Measurements from ENCODE around the gene GSTM1.

GSTM1 gene

GRCh38 chr1:109655615-109656519 is 31.8 kb upstream of the GSTM1 start, which contains the start of gene GSTM4:
Gene GSTM4 (plus strand): TSS chr1:109656099. CDS start chr1:109656390, 291 bp downstream.
- no peaks in the 10 kb centered on the region for H3K9me3 ChIP-seq (ENCODE audit: severe bottlenecking)
- ATAC-seq (ENCODE audit: low read depth): peak; percentile 82
- no peak for TF ChIP-seq CTCF (IDR thresholded peaks at IDR 0.05; ENCODE audit: poor library complexity, severe bottlenecking)
- H3K36me3 ChIP-seq (ENCODE audit: low read depth): no peaks in the 10 kb centered on the region
- H3K4me3 ChIP-seq (ENCODE audit: severe bottlenecking): peak within 1 kb of the TSS; percentile 50
- DNase-seq (ENCODE audit: low spot score): no peak
- H3K27ac ChIP-seq (ENCODE audit: poor library complexity, severe bottlenecking): no peak within 1 kb of the TSS
- no peaks in the 10 kb centered on the region for H3K27me3 ChIP-seq (ENCODE audit: insufficient read depth, poor library complexity, severe bottlenecking)
- peaks cover 30% of the 10 kb centered on the region for H3K4me1 ChIP-seq (ENCODE audit: insufficient read depth, poor library complexity, severe bottlenecking)

GRCh38 chr1:109657395-109657794 is 30.2 kb upstream of the GSTM1 start:
- Histone ChIP-seq H3K9me3 (ENCODE audit: severe bottlenecking) (no peaks in the 10 kb centered on the region), H3K4me3 (ENCODE audit: severe bottlenecking) (no peak overlapping the region), H3K36me3 (ENCODE audit: low read depth) (no peaks in the 10 kb centered on the region), H3K4me1 (ENCODE audit: insufficient read depth, poor library complexity, severe bottlenecking) (peaks cover 20% of the 10 kb centered on the region), H3K27ac (ENCODE audit: poor library complexity, severe bottlenecking) (no peak overlapping the region), H3K27me3 (ENCODE audit: insufficient read depth, poor library complexity, severe bottlenecking) (no peaks in the 10 kb centered on the region)
- no peak for TF ChIP-seq CTCF (IDR thresholded peaks at IDR 0.05; ENCODE audit: poor library complexity, severe bottlenecking)
- ATAC-seq (ENCODE audit: low read depth): no peak
- DNase-seq (ENCODE audit: low spot score): no peak

- peaks cover 15% of the 10 kb centered on the region for H3K4me1 ChIP-seq (ENCODE audit: insufficient read depth, poor library complexity, severe bottlenecking)
- TF ChIP-seq CTCF (IDR thresholded peaks at IDR 0.05; ENCODE audit: poor library complexity, severe bottlenecking): no peak
- H3K36me3 ChIP-seq (ENCODE audit: low read depth): no peaks in the 10 kb centered on the region
- no peaks in the 10 kb centered on the region for H3K27me3 ChIP-seq (ENCODE audit: insufficient read depth, poor library complexity, severe bottlenecking)
- no peak overlapping the region for H3K4me3 ChIP-seq (ENCODE audit: severe bottlenecking)
- no peaks in the 10 kb centered on the region for H3K9me3 ChIP-seq (ENCODE audit: severe bottlenecking)
- H3K27ac ChIP-seq (ENCODE audit: poor library complexity, severe bottlenecking): no peak overlapping the region
- DNase-seq (ENCODE audit: low spot score): no peak
- no peak for ATAC-seq (ENCODE audit: low read depth)
These were observed 29.6 kb upstream of the GSTM1 start for GRCh38 chr1:109657970-109658369.

GRCh38 chr1:109658533-109659042 is 29.0 kb upstream of the GSTM1 start:
- DNase-seq (ENCODE audit: low spot score): no peak
- no peak overlapping the region for H3K27ac ChIP-seq (ENCODE audit: poor library complexity, severe bottlenecking)
- peaks cover 8% of the 10 kb centered on the region for H3K4me1 ChIP-seq (ENCODE audit: insufficient read depth, poor library complexity, severe bottlenecking)
- H3K27me3 ChIP-seq (ENCODE audit: insufficient read depth, poor library complexity, severe bottlenecking): no peaks in the 10 kb centered on the region
- no peak overlapping the region for H3K4me3 ChIP-seq (ENCODE audit: severe bottlenecking)
- no peaks in the 10 kb centered on the region for H3K9me3 ChIP-seq (ENCODE audit: severe bottlenecking)
- TF ChIP-seq CTCF (IDR thresholded peaks at IDR 0.05; ENCODE audit: poor library complexity, severe bottlenecking): no peak
- H3K36me3 ChIP-seq (ENCODE audit: low read depth): no peaks in the 10 kb centered on the region
- no peak for ATAC-seq (ENCODE audit: low read depth)

- no peak for DNase-seq (ENCODE audit: low spot score)
- no peak for ATAC-seq (ENCODE audit: low read depth)
- no peaks in the 10 kb centered on the region for H3K36me3 ChIP-seq (ENCODE audit: low read depth)
- H3K4me1 ChIP-seq (ENCODE audit: insufficient read depth, poor library complexity, severe bottlenecking): peaks cover 10% of the 10 kb centered on the region
- H3K27me3 ChIP-seq (ENCODE audit: insufficient read depth, poor library complexity, severe bottlenecking): no peaks in the 10 kb centered on the region
- H3K9me3 ChIP-seq (ENCODE audit: severe bottlenecking): no peaks in the 10 kb centered on the region
- no peak overlapping the region for H3K4me3 ChIP-seq (ENCODE audit: severe bottlenecking)
- H3K27ac ChIP-seq (ENCODE audit: poor library complexity, severe bottlenecking): no peak overlapping the region
- no peak for TF ChIP-seq CTCF (IDR thresholded peaks at IDR 0.05; ENCODE audit: poor library complexity, severe bottlenecking)
These were observed 28.5 kb upstream of the GSTM1 start for GRCh38 chr1:109659145-109659544.

All from RWPE2 (cell line).